DOHH2 (cell line): ENCODE results near the gene RAD51B.

ENCODE experiments used
- H3F3A ChIP-seq: fragments of 200-600 bp; sonication (generic), shearing (Covaris generic); 2 replicates; pipeline ENCODE4 v1.6.0; 2016; ENCODE audit warnings: antibody characterized with exemption, mild to moderate bottlenecking; ENCODE audit not compliant: control insufficient read depth, insufficient read depth
- H3K27ac ChIP-seq: fragments of 200-600 bp; sonication (generic); 2 replicates; pipeline ENCODE4 v1.5.1; 2014; ENCODE audit warnings: low read depth, mild to moderate bottlenecking, low read length, moderate library complexity
- H3K27me3 ChIP-seq: fragments of 200-600 bp; sonication (generic); 2 replicates; pipeline ENCODE4 v1.6.1; 2014; ENCODE audit warnings: mild to moderate bottlenecking, low read length, mixed read lengths; ENCODE audit not compliant: control insufficient read depth
- H3K36me3 ChIP-seq: fragments of 200-600 bp; sonication (generic); 2 replicates; pipeline ENCODE4 v1.6.1; 2014; ENCODE audit warnings: mild to moderate bottlenecking, low read length, moderate library complexity, mixed read lengths; ENCODE audit not compliant: control insufficient read depth
- H3K4me1 ChIP-seq: fragments of 200-600 bp; sonication (generic); 2 replicates; pipeline ENCODE4 v1.6.1; 2014; ENCODE audit warnings: mild to moderate bottlenecking, low read length, mixed read lengths; ENCODE audit not compliant: control insufficient read depth
- H3K4me2 ChIP-seq: fragments of 200-600 bp; sonication (generic); 2 replicates; pipeline ENCODE4 v1.6.0; 2014; ENCODE audit warnings: mild to moderate bottlenecking, low read length, moderate library complexity
- H3K4me3 ChIP-seq: fragments of 200-600 bp; sonication (generic); 2 replicates; pipeline ENCODE4 v1.5.1; 2014; ENCODE audit warnings: mild to moderate bottlenecking, low read length, mixed read lengths
- H3K79me2 ChIP-seq: fragments of 200-600 bp; sonication (generic); 2 replicates; pipeline ENCODE4 v1.6.1; 2014; ENCODE audit warnings: mild to moderate bottlenecking, low read length, mixed read lengths; ENCODE audit not compliant: control insufficient read depth
- H3K9me2 ChIP-seq: fragments of 200-600 bp; sonication (generic); replicated peaks from 2 replicates; pipeline ENCODE4 v1.6.1; 2014; ENCODE audit warnings: mild to moderate bottlenecking, low read length, mixed read lengths; ENCODE audit not compliant: control insufficient read depth
- H3K9me3 ChIP-seq: fragments of 200-600 bp; sonication (generic); 2 replicates; pipeline ENCODE4 v1.6.1; 2014; ENCODE audit warnings: antibody characterized with exemption, low read length, mixed read lengths; ENCODE audit not compliant: control insufficient read depth, insufficient read depth
- H4K20me1 ChIP-seq: fragments of 200-600 bp; sonication (generic); 2 replicates; pipeline ENCODE4 v1.6.0; 2014; ENCODE audit warnings: low read depth, mild to moderate bottlenecking, antibody characterized with exemption, low read length, moderate library complexity; ENCODE audit not compliant: control insufficient read depth, insufficient read depth
- EZH2phosphoT487 ChIP-seq: fragments of 200-600 bp; sonication (generic); IDR thresholded peaks from 2 replicates; pipeline ENCODE4 v1.6.1; 2017; ENCODE audit warnings: borderline replicate concordance, mild to moderate bottlenecking, antibody characterized with exemption, low read length, moderate library complexity, mixed read lengths
- TF ChIP-seq, protein P1 (sequence below): fragments of 200-600 bp; sonication (generic); IDR thresholded peaks from one replicate; pipeline ENCODE4 v1.5.1; 2014; ENCODE audit warnings: antibody characterized with exemption, mild to moderate bottlenecking, low read depth, low read length; ENCODE audit not compliant: poor library complexity, severe bottlenecking

RAD51B gene

GRCh38 chr14:67951529-67952135 is 132.1 kb downstream of the RAD51B start:
- Histone ChIP-seq H3K27me3 (no peaks in the 10 kb centered on the region), H3K9me3 (no peaks in the 10 kb centered on the region), H4K20me1 (no peaks in the 10 kb centered on the region), H3K4me3 (no peak overlapping the region), H3K4me1 (no peaks in the 10 kb centered on the region), H3K36me3 (0 out of 2 replicates have a peak, but pooled peaks cover 3% of the 10 kb centered on the region), H3F3A (no peaks in the 10 kb centered on the region), H3K27ac (no peak overlapping the region), H3K4me2 (no peak overlapping the region), H3K79me2 (peaks cover 3% of the 10 kb centered on the region; the same call in 1 of the 2 replicates), H3K9me2 (no peaks in the 10 kb centered on the region)
- TF ChIP-seq, protein P1, sequence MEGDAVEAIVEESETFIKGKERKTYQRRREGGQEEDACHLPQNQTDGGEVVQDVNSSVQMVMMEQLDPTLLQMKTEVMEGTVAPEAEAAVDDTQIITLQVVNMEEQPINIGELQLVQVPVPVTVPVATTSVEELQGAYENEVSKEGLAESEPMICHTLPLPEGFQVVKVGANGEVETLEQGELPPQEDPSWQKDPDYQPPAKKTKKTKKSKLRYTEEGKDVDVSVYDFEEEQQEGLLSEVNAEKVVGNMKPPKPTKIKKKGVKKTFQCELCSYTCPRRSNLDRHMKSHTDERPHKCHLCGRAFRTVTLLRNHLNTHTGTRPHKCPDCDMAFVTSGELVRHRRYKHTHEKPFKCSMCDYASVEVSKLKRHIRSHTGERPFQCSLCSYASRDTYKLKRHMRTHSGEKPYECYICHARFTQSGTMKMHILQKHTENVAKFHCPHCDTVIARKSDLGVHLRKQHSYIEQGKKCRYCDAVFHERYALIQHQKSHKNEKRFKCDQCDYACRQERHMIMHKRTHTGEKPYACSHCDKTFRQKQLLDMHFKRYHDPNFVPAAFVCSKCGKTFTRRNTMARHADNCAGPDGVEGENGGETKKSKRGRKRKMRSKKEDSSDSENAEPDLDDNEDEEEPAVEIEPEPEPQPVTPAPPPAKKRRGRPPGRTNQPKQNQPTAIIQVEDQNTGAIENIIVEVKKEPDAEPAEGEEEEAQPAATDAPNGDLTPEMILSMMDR: no peak
- TF ChIP-seq EZH2phosphoT487: no peak

DNA sequence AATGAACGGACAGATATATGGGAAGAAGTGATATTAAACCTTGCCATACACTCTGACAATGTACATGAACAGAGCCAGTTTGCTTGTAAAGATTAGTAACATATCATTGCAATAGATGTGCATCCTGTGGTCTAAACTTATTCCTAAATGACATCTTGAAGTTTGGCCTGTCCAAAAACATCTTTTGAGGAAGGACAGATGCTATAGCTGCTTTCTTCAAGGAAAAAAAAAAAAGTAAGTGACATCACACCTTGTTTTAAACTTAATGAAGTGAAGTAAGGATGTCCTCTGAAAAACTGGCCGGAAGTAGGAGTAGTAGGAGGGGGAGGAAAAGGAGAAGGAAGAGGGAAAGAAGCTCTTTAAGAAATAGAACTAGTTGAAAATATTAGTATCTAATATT is 132.8 kb downstream of the RAD51B start:
- no peaks in the 10 kb centered on the region for H3K9me3 ChIP-seq

GRCh38 chr14:67952786-67953185 is 133.2 kb downstream of the RAD51B start:
- H4K20me1 ChIP-seq: no peaks in the 10 kb centered on the region
- TF ChIP-seq, protein P1: no peak
- no peak for TF ChIP-seq EZH2phosphoT487
- peaks cover 3% of the 10 kb centered on the region; the same call in 1 of the 2 replicates for H3K79me2 ChIP-seq
- no peak overlapping the region for H3K27ac ChIP-seq
- 0 out of 2 replicates have a peak, but pooled peaks cover 3% of the 10 kb centered on the region for H3K36me3 ChIP-seq
- no peak overlapping the region for H3K4me2 ChIP-seq
- no peaks in the 10 kb centered on the region for H3K9me2 ChIP-seq
- H3K9me3 ChIP-seq: no peaks in the 10 kb centered on the region
- H3K4me1 ChIP-seq: no peaks in the 10 kb centered on the region
- no peaks in the 10 kb centered on the region for H3K27me3 ChIP-seq
- H3K4me3 ChIP-seq: no peak overlapping the region
- H3F3A ChIP-seq: no peaks in the 10 kb centered on the region

More for the DNA sequence above, 132.8 kb downstream of the RAD51B start:
- TF ChIP-seq, protein P1: no peak
- TF ChIP-seq EZH2phosphoT487: no peak
- no peaks in the 10 kb centered on the region for H4K20me1 ChIP-seq
- no peak overlapping the region for H3K4me2 ChIP-seq
- no peaks in the 10 kb centered on the region for H3K9me2 ChIP-seq
- H3K27ac ChIP-seq: no peak overlapping the region
- H3K4me1 ChIP-seq: no peaks in the 10 kb centered on the region
- 0 out of 2 replicates have a peak, but pooled peaks cover 3% of the 10 kb centered on the region for H3K36me3 ChIP-seq
- H3K27me3 ChIP-seq: no peaks in the 10 kb centered on the region
- no peaks in the 10 kb centered on the region for H3F3A ChIP-seq
- peaks cover 3% of the 10 kb centered on the region; the same call in 1 of the 2 replicates for H3K79me2 ChIP-seq
- no peak overlapping the region for H3K4me3 ChIP-seq
